ENCODE data around the gene STK32B. TPM values are rescaled to one million over a fixed set of nuclear protein-coding genes. Genes with fewer than 3 reads are reported as not detected.

Gene STK32B
- total and polyA plus RNA-seq, 2 of the 4 experiments (the other 2 are of a cell fraction): 5.5 to 6.3 TPM

DNA sequence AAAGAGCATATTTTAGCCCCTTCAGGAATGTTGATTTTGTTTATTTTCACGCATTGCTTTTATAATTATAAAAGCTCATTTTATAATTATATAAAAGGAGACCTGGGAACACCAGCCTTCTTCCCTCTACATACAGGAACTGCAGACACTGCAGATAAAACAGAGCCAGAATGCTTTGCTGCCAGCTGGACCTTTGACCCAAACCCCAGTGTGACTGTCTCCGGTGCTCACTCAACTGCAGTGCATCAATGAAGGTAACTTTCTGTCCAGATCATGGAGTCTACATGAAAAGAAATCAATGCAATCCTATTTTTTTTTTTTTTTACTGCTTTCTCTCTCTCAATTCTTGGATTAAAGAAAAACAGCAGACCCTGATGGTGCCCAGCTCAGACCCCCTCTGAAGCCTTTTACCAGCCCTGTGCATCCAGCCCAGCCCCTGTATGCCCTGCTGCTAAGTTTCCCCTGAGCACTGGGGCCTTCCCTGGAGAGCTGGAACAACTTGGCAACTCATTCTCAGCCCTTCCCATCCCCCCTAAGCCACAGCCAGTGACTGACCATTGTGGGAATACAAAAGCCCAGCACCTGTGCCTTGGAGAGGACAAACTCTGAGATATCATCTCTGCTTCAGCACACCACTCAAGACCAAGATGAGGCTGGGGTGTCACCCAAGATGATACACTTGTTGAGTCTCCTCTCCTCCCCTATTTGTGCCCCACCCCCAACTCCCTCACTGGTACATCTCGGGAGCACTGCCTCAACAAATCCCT, 475.0 kb downstream of the STK32B start:
- no TSS peak for BruUV-seq (replicated peaks)
- H4K5ac ChIP-seq (ENCODE audit: low read depth, low read length): no peak overlapping the region
- no peak overlapping the region for H2AK9ac ChIP-seq (replicated peaks; ENCODE audit: low read depth, low read length, poor library complexity)
- H3K36me3 ChIP-seq (ENCODE audit: control insufficient read depth, insufficient read depth, low read length): peaks cover 5% of the 10 kb centered on the region; the same call in 1 of the 2 replicates
- no peak overlapping the region for H2BK5ac ChIP-seq (ENCODE audit: low read depth, low read length, poor library complexity, severe bottlenecking)
- H3K23ac ChIP-seq (ENCODE audit: low read depth, low read length): no peak overlapping the region
- H2AFZ ChIP-seq (replicated peaks; ENCODE audit: low read length, poor library complexity): no peak overlapping the region
- no peaks in the 10 kb centered on the region for H3K9me3 ChIP-seq (ENCODE audit: control insufficient read depth, insufficient read depth, low read length)
- intact Hi-C loops (cut with micrococcal nuclease): no loop called here
- TF ChIP-seq RAD21 (IDR thresholded peaks at IDR 0.05; ENCODE audit: low read length) (no peak), SMC3 (IDR thresholded peaks at IDR 0.05; ENCODE audit: low read depth, low read length) (no peak), CEBPB (IDR thresholded peaks at IDR 0.05; ENCODE audit: low read depth, low read length) (no peak)
- H4K8ac ChIP-seq (ENCODE audit: low read depth in 2 of 2, low read length in 2 of 2): no peak overlapping the region
- H3K27me3 ChIP-seq (ENCODE audit: control insufficient read depth, insufficient read depth, low read length): no peaks in the 10 kb centered on the region
- WGBS, 2 experiments (ENCODE audit: extremely low coverage in 2 of 2, insufficient read length in 1 of 2): 17% methylated on average over 1 of the region's 3 CpGs; no CpG with 5 or more reads in 1 of the 2 experiments
- H4K91ac ChIP-seq (ENCODE audit: insufficient read depth, low read depth, low read length): no peak overlapping the region
- H3K9me1 ChIP-seq (ENCODE audit: insufficient read depth, low read length): peaks cover 7% of the 10 kb centered on the region; the same call in 1 of the 2 replicates
- no peak overlapping the region for H2BK15ac ChIP-seq (ENCODE audit: low read depth, low read length)
- no peak overlapping the region for H2BK120ac ChIP-seq (ENCODE audit: low read depth, low read length)
- no peaks in the 10 kb centered on the region for H3K79me1 ChIP-seq (ENCODE audit: low read depth in 1 of 2, low read length in 2 of 2)
- dilution Hi-C loops (cut with HindIII; ENCODE audit: low sequenced_read_pairs, unreplicated experiment): no loop called here
- H4K20me1 ChIP-seq (ENCODE audit: insufficient read depth, low read length): no peaks in the 10 kb centered on the region
- no peak overlapping the region for H3K56ac ChIP-seq (ENCODE audit: extremely low read depth, insufficient read depth, low read length)
- in situ Hi-C loops (cut with MboI; ENCODE audit: low sequenced_read_pairs): no loop called here
- no peak overlapping the region for H3K4ac ChIP-seq (ENCODE audit: low read depth, low read length)
- no peak overlapping the region for H3K4me3 ChIP-seq (ENCODE audit: insufficient read depth, low read depth, low read length)
- H2BK20ac ChIP-seq (ENCODE audit: low read depth, low read length): no peak overlapping the region
- no peak for DNase-seq
- no peak overlapping the region for H3K27ac ChIP-seq (ENCODE audit: insufficient read depth, low read length)
- H3K4me1 ChIP-seq (ENCODE audit: control insufficient read depth, insufficient read depth, low read length): peaks cover 3% of the 10 kb centered on the region; the same call in 1 of the 2 replicates
- no peak for ATAC-seq (ENCODE audit: low read depth)
- ChIA-PET POLR2A (ENCODE audit: unreplicated experiment) (no interaction called here), CTCF (no interaction called here)
- no peak overlapping the region for H3K18ac ChIP-seq (ENCODE audit: low read depth, low read length)
- no peak overlapping the region for H3K9ac ChIP-seq (ENCODE audit: low read depth, low read length)
- H3K4me2 ChIP-seq (ENCODE audit: low read depth, low read length): no peak overlapping the region
- no peak overlapping the region for H2AK5ac ChIP-seq (ENCODE audit: low read depth, low read length)
- H3K14ac ChIP-seq (replicated peaks; ENCODE audit: low read depth, low read length): no peak overlapping the region
